Breast epithelium (tissue), 4 donors: ENCODE results near the gene POPDC2. TPM values are rescaled to one million over a fixed set of nuclear protein-coding genes. Genes with fewer than 3 reads are reported as not detected.

Source experiments
- DNase-seq, 2 donors: peaks; one replicate each; pipeline ENCODE4 v3.0.0-alpha.2; 2019; ENCODE audit warnings: low spot score in 2 of 2
- H3K27ac ChIP-seq, 2 donors: fragments of 200-600 bp; sonication (generic) in 1 of 2; one replicate each; pipeline ENCODE4 v1.5.1; 2016 to 2019; ENCODE audit warnings: mild to moderate bottlenecking in 1 of 2
- H3K27me3 ChIP-seq, 2 donors: fragments of 200-600 bp; sonication (generic) in 1 of 2; one replicate each; pipeline versions ENCODE4 v1.5.1 to v1.6.0; 2017 to 2019; ENCODE audit warnings: control low read depth in 1 of 2, mild to moderate bottlenecking in 1 of 2
- H3K36me3 ChIP-seq: fragments of 200-600 bp; one replicate; pipeline ENCODE4 v1.5.1; 2019
- H3K4me1 ChIP-seq, 2 donors: fragments of 200-600 bp; sonication (generic); one replicate each; pipeline ENCODE4 v1.5.1; 2016 to 2019; ENCODE audit warnings: control low read depth in 1 of 2
- H3K4me3 ChIP-seq, 3 donors: fragments of 200-600 bp; sonication (generic); 1 replicate in 2 of 3; 2 replicates in 1 of 3; pipeline ENCODE4 v1.5.1; 2016 to 2019; ENCODE audit warnings: mild to moderate bottlenecking in 3 of 3, moderate library complexity in 2 of 3
- H3K9me3 ChIP-seq, 2 donors: fragments of 200-600 bp; sonication (generic) in 1 of 2; one replicate each; pipeline ENCODE4 v1.5.1; 2016 to 2019; ENCODE audit warnings: control low read depth in 1 of 2
- CTCF ChIP-seq, 3 donors: fragments of 450-650 bp; IDR thresholded peaks; one replicate each; pipeline ENCODE4 v1.5.1; 2016 to 2017; ENCODE audit warnings: antibody characterized with exemption in 3 of 3, mild to moderate bottlenecking in 3 of 3, moderate library complexity in 3 of 3
- POLR2A ChIP-seq: fragments of 450-650 bp; IDR thresholded peaks from one replicate; pipeline ENCODE4 v1.6.1; 2016; ENCODE audit warnings: antibody characterized with exemption, mild to moderate bottlenecking, moderate library complexity
- POLR2AphosphoS5 ChIP-seq, 3 donors: sonication (generic); formaldehyde crosslinking; IDR thresholded peaks; one replicate each; pipeline ENCODE4 v1.6.1; 2017; ENCODE audit warnings: antibody characterized with exemption in 3 of 3
- intact Hi-C: fragments of 100-400 bp; cut with DNase I; formaldehyde crosslinking; loops from one replicate; pipeline ENCODE4 v1.15.1; 2023; ENCODE audit warnings: low total_unique reads
- total RNA-seq, 3 donors: library from RNA; depleted of rRNA; stranded (reverse); fragments of >200 nt; gene quantifications; one replicate each; pipeline ENCODE4 v1.1.0, GENCODE V29; 2016

POPDC2 gene
- total RNA-seq, 3 donors from 2014 or later: 1.1 to 7.9 (median 6.9) TPM

- Histone ChIP-seq H3K4me1 (no peaks in the 10 kb centered on the region), H3K27me3 (no peaks in the 10 kb centered on the region), H3K4me3 (peak overlapping the region in 2 of 3 donors; percentile 32 to 39), H3K36me3 (no peaks in the 10 kb centered on the region), H3K27ac (peak overlapping the region; percentile 80), H3K9me3 (no peaks in the 10 kb centered on the region)
- TF ChIP-seq POLR2AphosphoS5 (IDR thresholded peaks at IDR 0.05) (no peak), POLR2A (no peak), CTCF (IDR thresholded peaks at IDR 0.05) (no peak)
- no peak for DNase-seq
- intact Hi-C loops: no loop called here
These were observed 640 bp downstream of the POPDC2 start for GRCh38 chr3:119659606-119660291.

- H3K4me1 ChIP-seq: no peaks in the 10 kb centered on the region
- H3K9me3 ChIP-seq: no peaks in the 10 kb centered on the region
- peak overlapping the region in 1 of 2 donors; percentile 80 for H3K27ac ChIP-seq
- TF ChIP-seq POLR2AphosphoS5 (IDR thresholded peaks at IDR 0.05) (no peak), CTCF (IDR thresholded peaks at IDR 0.05) (no peak), POLR2A (no peak)
- no peaks in the 10 kb centered on the region for H3K27me3 ChIP-seq
- DNase-seq: no peak
- peak overlapping the region in 1 of 3 donors; percentile 32 for H3K4me3 ChIP-seq
- H3K36me3 ChIP-seq: no peaks in the 10 kb centered on the region
- intact Hi-C loops: no loop called here
These were observed 1.4 kb downstream of the POPDC2 start for GRCh38 chr3:119658994-119659393.

GRCh38 chr3:119657887-119658702 lies 2.3 kb downstream of the POPDC2 start:
- no peaks in the 10 kb centered on the region for H3K27me3 ChIP-seq
- H3K9me3 ChIP-seq: no peaks in the 10 kb centered on the region
- no peaks in the 10 kb centered on the region for H3K36me3 ChIP-seq
- H3K4me3 ChIP-seq: no peak overlapping the region
- intact Hi-C loops: no loop called here
- no peak for DNase-seq
- no peaks in the 10 kb centered on the region for H3K4me1 ChIP-seq
- no peak overlapping the region for H3K27ac ChIP-seq
- no peak for TF ChIP-seq CTCF (IDR thresholded peaks at IDR 0.05)
- no peak for TF ChIP-seq POLR2AphosphoS5 (IDR thresholded peaks at IDR 0.05)
- no peak for TF ChIP-seq POLR2A

- Histone ChIP-seq H3K4me1 (no peaks in the 10 kb centered on the region), H3K4me3 (no peak overlapping the region), H3K27me3 (no peaks in the 10 kb centered on the region), H3K36me3 (no peaks in the 10 kb centered on the region), H3K27ac (no peak overlapping the region), H3K9me3 (no peaks in the 10 kb centered on the region)
- TF ChIP-seq CTCF (IDR thresholded peaks at IDR 0.05): no peak
- TF ChIP-seq POLR2AphosphoS5 (IDR thresholded peaks at IDR 0.05): no peak
- no peak for TF ChIP-seq POLR2A
- intact Hi-C loops: no loop called here
- no peak for DNase-seq
These were observed 6.5 kb downstream of the POPDC2 start for GRCh38 chr3:119653876-119654275.
